Measurements from ENCODE around the gene PTK7.

PTK7 gene

DNA sequence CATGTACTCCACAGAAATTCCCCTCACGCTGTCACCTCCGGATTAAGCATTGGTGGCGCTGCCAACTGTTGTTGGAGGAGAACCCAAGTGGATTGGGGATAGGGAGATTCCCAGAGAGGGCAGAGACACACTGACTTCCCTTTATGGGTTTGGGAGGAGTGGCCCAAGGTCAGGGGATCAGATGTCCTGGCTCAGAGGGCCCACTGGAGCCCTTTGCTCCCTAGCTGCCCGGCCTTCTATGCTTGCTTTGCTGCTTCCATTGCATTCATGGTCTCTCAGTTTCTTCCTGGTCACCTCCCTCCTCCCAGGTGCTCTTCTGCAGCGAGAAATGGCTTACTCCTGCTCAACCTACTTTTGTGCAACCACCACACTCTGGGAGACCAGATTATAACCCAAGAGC, 120.2 kb downstream of the PTK7 start:
- in situ Hi-C loops (cut with MboI; ENCODE audit: low sequenced_read_pairs), result no loop called here

- in situ Hi-C loops (cut with MboI; ENCODE audit: low sequenced_read_pairs), result no loop called here
Measured at GRCh38 chr6:43199912-43200311, 123.8 kb downstream of the PTK7 start.

DNA sequence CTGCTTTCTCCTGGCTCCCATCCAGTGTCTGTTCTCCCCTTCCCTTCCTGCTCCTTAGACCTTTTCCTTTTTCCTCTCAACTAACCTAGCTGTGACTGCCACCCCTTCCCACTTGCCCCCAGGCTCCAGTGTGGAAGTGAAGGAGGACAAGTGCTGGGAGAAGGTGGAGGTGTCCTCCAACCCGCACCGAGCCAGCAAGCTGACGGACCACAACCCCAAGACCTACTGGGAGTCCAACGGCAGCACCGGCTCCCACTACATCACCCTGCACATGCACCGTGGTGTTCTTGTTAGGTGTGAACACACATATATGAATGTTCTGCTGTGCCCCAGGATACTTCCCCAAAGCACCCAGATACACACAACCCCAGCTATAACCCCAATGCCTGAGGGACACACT, 124.4 kb downstream of the PTK7 start:
- in situ Hi-C loops (cut with MboI; ENCODE audit: low sequenced_read_pairs), result no loop called here

DNA sequence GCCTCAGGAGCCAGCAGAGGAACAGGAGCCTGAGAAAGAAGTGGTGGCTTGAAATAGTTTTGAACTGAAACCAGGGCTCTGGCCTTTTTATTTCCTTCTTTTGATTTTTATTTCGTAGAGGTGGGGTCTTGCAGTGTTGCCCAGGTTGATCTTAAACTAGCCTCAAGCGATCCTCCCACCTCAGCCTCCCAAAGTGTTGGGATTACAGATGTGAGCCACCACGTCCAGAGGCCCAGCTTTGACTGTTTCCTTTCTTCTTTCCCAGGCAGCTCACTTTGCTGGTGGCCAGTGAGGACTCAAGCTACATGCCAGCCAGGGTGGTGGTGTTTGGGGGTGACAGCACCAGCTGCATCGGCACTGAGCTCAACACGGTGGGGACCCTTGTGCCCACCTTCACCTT, 126.3 kb downstream of the PTK7 start:
- in situ Hi-C loops (cut with MboI; ENCODE audit: low sequenced_read_pairs), result no loop called here

- in situ Hi-C loops (cut with MboI; ENCODE audit: low sequenced_read_pairs), result no loop called here
Measured at GRCh38 chr6:43203029-43203717, 127.1 kb downstream of the PTK7 start.

DNA sequence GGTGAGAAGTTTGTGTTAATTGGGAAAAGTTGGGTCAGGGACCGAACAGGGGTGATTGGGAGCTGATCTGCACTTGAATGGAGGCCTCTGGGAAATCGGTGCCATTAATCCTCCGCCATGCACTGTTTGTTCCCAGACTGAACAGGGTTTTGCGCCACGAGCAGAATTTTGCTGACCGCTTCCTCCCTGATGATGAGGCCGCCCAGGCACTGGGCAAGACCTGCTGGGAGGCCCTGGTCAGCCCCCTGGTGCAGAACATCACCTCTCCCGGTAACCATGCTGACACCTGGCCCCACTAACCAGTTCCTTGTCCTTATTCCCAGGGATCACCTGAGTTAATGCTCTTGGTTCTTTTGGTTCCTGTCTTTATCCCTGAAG, 127.6 kb downstream of the PTK7 start:
- in situ Hi-C loops (cut with MboI; ENCODE audit: low sequenced_read_pairs), result no loop called here

DNA sequence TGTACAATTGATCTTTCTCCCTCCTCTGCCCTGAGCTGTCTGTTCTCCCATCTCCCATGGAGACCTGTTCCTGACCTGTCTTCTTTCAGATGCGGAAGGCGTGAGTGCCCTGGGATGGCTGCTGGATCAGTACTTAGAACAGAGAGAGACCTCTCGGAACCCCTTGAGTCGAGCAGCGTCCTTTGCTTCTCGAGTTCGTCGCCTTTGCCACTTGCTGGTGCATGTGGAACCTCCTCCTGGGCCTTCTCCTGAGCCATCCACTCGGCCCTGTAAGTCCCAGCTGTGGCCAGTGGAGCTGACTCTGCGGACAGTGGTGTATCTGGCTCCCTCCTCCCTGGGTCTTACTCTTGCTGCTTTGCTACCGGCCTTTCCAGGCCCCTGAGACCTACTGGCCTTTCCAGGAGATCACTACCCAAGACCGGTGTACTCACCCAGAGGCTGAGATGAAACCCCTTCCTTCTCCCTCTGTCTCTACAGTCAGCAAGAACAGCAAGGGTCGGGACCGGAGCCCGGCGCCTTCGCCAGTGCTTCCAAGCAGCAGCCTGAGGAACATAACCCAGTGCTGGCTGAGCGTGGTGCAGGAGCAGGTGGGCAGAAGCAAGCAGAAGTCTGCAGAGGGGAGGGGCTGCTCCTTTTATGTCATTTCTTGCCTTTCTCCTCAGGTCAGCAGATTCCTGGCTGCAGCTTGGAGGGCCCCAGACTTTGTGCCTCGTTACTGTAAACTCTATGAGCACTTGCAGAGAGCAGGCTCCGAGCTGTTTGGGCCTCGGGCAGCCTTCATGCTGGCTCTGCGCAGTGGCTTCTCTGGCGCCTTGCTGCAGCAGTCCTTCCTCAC, 128.4 kb downstream of the PTK7 start:
- in situ Hi-C loops (cut with MboI; ENCODE audit: low sequenced_read_pairs), result no loop called here

- in situ Hi-C loops (cut with MboI; ENCODE audit: low sequenced_read_pairs), result no loop called here
Measured at GRCh38 chr6:43205849-43206248, 129.7 kb downstream of the PTK7 start.

DNA sequence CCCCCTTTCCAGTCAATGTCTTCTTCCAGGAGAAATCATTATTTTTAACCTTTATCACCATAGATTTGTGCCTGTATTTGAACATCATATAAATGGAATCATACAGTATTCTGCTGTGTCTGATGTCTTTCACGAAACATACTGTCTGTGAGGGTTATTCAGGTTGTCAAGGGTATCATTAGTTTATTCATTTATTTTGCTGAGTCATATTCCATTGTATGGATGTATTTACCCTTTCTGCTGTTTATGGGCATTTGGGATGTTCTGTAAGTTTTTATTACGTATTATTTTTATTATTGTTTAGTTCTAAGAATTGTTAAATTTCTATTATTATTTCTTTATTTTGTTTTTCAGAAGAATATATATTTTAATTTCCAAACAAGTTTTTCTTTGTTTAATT, 131.2 kb downstream of the PTK7 start:
- in situ Hi-C loops (cut with MboI; ENCODE audit: low sequenced_read_pairs), result no loop called here

All from HL-60/S4 treated with phorbol 12-myristate 13-acetate at 8.2 ng/mL for 4 days and 3 days (cell line).